Measurements from ENCODE around the gene IL1R1.

DNA sequence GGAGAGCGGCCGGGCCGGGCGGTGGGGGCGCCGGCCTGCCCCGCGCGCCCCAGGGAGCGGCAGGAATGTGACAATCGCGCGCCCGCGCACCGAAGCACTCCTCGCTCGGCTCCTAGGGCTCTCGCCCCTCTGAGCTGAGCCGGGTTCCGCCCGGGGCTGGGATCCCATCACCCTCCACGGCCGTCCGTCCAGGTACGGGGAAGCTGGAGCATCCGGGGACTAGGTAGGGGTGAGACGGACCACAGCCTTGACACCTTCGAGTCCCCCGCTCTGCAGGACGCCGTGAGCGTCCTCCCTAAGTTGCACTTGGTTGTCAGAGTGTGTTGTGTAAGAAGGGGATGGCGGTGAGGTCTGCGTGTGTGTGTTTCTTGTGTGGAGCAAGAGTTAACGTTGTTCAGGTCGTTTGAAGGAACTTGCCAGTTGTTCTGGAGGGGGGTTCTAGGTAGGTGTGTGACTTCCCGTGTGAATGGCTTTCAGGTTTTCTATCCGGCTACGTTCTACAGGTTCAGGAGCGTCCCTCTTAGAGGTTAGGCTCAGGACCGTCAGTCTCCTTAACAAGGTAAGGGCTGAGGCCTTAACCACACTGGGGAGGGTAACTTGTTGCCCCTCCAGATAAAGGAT is 393 bp downstream of the IL1R1 start:
- TF ChIP-seq, protein P1, sequence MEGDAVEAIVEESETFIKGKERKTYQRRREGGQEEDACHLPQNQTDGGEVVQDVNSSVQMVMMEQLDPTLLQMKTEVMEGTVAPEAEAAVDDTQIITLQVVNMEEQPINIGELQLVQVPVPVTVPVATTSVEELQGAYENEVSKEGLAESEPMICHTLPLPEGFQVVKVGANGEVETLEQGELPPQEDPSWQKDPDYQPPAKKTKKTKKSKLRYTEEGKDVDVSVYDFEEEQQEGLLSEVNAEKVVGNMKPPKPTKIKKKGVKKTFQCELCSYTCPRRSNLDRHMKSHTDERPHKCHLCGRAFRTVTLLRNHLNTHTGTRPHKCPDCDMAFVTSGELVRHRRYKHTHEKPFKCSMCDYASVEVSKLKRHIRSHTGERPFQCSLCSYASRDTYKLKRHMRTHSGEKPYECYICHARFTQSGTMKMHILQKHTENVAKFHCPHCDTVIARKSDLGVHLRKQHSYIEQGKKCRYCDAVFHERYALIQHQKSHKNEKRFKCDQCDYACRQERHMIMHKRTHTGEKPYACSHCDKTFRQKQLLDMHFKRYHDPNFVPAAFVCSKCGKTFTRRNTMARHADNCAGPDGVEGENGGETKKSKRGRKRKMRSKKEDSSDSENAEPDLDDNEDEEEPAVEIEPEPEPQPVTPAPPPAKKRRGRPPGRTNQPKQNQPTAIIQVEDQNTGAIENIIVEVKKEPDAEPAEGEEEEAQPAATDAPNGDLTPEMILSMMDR (conservative IDR thresholded peaks at IDR 0.05 in 1 of 2, IDR thresholded peaks at IDR 0.05 in 1 of 2; ENCODE audit: extremely low read depth in 1 of 2, insufficient read depth in 1 of 2, low read depth in 1 of 2, low read length in 2 of 2), result no peak
- no peak for TF ChIP-seq EZH2 (IDR thresholded peaks at IDR 0.05; ENCODE audit: borderline replicate concordance, low read length)
